NCI-H526 treated with DMSO at 0.1 percent for 48 hours (cell line): ENCODE results near the gene BSDC1.
A peak's percentile ranks its signal among the peaks of the same experiment; 100 is the strongest.
"Not testable (repeated sequence)": the region's sequence is repeated elsewhere in the genome, so short reads cannot be mapped to it uniquely, and the experiment has no call there.

ENCODE experiments used
- DNase-seq: peaks from one replicate; lab custom pipeline; 2025; lab: John Stamatoyannopoulos, UW

BSDC1 gene

DNA sequence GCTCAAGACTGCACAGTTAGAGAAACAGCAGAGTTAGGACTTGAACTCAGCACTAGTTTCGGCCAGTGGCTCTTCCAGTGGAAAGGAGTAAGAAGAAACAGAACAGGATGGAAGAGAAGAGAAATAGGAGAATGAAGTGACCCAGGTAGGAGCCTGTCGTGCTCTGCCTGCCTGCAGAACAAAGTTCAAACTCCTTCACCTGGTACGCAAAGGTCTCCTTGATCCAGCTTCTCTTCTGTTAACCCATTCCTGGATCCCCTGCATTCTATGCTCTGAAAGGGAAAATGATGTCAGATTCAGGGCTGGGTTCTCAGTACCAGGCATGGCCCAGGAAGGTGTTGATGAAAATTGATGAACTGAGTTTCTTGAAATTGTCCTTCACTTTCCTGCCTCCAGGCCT is 35.8 kb downstream of the BSDC1 start:
- DNase-seq, result no peak

GRCh38 chr1:32357614-32358013 is 36.6 kb downstream of the BSDC1 start:
- DNase-seq, result no peak

DNA sequence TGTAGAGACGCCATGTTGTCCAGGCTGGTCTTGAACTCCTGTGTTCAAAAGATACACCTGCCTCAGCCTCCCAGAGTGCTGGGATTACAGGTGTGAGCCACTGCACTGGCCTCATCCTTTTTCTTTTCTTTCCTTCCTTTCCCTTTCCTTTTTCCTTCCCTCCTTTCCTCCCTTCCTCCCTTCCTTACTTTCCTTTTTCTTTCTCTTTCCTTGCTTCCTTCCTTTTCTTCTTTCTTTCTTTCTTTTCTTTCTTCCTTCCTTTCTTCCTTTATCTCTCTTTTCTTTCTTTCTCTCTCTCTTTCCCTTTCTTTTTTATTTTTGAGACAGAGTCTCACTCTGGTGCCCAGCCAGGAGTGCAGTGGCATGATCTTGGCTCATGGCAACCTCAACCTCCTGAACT is 37.8 kb downstream of the BSDC1 start:
- DNase-seq, result no peak

DNA sequence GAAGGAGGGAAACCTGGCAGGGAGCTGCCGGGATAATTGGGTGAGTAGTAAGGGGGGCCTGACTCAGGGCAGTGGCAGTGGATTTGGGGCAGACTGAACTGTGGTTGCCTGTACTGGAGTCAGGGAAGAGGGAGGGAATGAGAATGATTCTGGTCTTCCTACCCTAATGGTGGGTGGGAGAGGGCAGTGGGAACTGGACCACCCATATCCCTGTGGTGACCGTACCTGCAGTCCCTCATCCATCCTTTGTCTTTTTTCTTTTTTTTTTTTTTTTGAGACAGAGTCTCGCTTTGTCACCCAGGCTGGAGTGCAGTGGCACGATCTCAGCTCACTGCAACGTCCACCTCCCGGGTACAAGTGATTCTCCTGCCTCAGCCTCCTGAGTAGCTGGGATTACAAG is 38.5 kb downstream of the BSDC1 start:
- not testable (repeated sequence) for DNase-seq

DNA sequence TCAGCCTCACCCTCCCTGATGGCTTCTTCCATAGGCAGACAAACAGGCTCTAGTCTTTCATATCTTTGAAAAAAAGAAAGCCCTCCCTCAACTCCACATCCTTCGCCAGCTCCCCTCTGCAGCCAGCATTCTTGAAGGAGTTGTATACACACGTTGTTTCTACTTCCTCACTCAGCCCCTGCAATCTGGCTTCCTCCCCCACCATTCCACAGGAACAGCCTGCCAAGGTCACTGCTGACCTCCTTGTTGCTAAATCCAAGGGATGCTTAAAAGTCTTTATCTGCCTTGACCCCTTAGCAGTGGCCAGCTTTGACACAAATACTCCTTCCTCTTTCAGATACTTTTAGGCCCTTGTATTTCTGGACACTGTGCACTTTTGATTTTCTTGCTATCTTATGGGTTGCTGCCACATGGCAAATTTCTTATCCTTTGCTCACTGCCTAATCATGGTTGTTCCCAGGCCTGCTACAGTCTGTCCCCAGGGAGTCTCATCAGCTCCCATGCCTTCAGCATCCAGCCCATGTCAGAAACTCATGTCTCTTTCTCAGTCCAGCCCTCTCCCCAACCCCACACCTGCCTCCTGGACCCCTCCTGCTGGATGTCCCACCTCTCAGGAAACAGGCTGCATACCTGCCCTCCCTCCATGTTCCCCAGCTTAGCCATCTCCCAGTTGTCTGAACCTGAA is 40.2 kb downstream of the BSDC1 start:
- no peak for DNase-seq

GRCh38 chr1:32353431-32353830 is 40.8 kb downstream of the BSDC1 start:
- DNase-seq, result no peak

- no peak for DNase-seq
Observed at GRCh38 chr1:32352831-32353383, 41.3 kb downstream of the BSDC1 start.

GRCh38 chr1:32352239-32352745 is 41.9 kb downstream of the BSDC1 start:
- no peak for DNase-seq

DNA sequence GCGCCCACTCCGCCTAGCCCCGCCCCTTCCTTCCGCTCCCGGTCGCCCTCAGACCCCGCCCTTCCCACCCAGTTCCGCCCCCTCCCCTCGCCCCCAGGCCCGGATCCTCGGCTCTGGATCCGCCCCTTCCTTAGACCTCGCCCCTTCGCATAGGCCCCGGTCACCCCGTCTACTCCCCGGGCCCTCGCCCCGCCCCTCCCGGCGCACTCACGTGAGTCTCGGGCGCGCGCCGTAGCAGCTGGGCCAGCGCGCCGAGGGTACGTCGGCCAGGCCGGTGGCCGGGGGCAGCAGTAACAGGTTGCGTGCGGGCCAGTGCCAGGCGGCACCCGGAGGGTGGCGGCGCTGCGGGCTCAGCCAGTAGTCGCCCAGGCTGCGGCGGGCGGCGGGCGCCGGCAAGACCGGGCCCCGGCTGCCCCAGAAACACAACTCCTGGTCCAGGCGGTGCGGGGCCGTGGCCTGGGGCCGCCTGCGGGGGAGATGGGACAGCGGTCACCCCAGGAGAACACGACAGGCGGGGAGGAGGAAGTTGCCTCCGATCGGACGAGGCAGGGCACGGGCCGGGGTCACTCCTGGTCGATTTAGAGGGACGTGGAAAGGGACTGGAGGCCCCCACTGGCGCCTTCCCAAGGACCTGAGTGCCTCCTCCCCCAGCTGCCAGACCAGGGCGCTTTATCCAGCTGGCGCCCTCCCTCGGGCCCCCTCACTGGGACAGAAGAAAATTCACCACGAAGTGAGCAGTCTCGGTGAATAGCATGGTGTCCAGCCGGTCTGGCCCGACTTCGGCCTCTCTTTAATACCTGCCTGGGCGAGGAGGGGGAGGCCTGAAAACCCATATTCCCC is 42.6 kb downstream of the BSDC1 start:
- DNase-seq, result peak; percentile 89

- peak; percentile 82 for DNase-seq
Observed at GRCh38 chr1:32350785-32351398, 43.3 kb downstream of the BSDC1 start.

GRCh38 chr1:32349211-32349708 is 45.0 kb downstream of the BSDC1 start:
- DNase-seq, result no peak

DNA sequence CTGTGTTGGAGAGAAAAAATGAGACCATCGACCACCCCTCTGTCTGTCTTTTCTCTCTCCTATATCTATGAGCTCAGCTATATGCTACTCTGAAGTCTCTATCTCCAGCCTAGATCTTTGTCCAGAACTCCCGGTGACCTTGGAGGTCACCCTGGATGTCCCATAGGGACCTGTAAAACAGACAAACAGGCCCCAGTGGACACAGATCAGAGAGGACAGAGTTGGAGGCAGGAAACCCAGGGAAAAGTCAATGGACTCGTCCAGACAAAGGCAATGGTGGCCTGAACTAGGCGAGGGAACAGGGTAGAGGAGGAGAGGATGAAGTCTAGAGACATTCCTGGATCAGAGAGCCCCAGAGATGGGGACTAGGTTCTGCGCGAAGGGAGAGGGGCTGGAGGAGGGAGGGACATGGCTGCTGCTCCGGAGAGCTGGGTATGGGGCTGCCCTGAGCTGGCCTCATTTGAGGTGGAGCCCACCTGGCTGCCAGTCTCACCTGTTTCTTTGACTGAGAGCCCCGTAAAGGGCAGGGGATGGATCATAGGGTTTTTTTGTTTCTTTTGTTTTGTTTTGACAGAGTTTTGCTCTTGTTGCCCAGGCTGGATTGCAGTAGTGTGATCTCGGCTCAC is 47.6 kb downstream of the BSDC1 start:
- DNase-seq, result no peak

- no peak for DNase-seq
Observed at GRCh38 chr1:32345289-32345827, 48.9 kb downstream of the BSDC1 start.

DNA sequence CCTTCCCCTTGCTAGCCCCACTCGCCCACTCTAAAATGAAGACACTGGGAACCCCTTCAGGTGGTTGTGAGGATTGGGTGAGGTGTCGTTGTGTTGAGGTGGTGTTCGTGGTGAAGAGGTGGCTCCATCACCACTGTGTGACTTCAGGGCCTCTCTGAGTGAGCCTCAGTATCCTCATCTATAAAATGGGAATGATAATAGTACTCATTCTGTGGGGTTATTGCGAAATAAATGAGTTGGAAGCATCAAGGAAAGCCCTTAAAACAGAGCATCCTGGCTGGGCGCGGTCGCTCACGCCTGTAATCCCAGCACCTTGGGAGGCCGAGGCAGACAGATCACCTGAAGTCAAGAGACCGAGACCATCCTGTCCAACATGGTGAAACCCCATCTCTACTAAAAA is 51.5 kb downstream of the BSDC1 start:
- no peak for DNase-seq

DNA sequence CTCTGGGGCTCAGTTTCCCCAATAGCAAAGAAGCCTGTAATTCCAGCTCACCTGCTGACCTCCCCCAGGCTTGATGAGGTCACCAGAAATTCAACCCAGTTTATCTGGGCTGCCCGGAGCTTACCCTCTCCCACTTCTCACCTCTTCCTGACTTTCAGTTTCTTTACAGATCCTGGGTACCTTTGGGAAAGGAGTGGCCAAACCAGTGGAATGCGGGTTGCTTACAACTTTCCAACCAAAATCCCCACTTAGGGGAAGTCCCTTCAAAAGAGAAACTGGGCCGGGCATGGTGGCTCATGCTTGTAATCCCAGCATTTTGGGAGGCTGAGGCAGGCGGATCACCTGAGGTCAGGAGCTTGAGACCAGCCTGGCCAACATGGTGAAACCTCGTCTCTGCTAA is 52.3 kb downstream of the BSDC1 start:
- no peak for DNase-seq

GRCh38 chr1:32341186-32341757 is 53.0 kb downstream of the BSDC1 start:
- no peak for DNase-seq

DNA sequence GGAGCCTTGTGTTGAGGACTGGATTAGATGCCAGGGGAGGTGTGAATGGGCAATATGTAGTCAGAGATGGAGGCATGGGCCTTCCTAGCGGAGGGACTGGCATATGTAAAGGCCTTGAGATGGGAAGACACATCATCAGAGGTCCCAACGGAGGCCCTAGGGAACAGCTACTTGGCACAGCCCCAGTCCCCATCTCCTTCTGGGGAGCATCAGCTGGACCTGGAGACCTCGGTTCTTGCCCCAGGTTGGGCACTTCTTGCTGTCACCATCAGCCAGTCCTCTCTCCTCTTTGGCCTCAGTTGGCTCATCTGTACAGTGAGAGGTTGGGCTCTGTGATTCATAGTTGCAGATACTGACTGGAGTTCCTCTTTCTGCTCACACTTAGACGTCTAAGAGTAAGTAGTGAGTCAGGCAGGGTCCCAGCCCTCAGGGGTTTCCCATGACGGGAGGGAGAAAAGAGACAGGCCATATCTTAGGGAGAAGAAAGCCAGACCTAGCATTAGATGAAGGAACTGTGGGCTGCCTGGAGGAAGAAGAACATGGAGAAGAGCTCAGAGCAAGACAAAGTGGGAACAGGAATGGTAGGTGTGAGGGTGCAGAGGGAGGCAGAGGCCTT is 54.8 kb downstream of the BSDC1 start:
- DNase-seq, result no peak

GRCh38 chr1:32338637-32339145 is 55.5 kb downstream of the BSDC1 start:
- DNase-seq, result no peak

DNA sequence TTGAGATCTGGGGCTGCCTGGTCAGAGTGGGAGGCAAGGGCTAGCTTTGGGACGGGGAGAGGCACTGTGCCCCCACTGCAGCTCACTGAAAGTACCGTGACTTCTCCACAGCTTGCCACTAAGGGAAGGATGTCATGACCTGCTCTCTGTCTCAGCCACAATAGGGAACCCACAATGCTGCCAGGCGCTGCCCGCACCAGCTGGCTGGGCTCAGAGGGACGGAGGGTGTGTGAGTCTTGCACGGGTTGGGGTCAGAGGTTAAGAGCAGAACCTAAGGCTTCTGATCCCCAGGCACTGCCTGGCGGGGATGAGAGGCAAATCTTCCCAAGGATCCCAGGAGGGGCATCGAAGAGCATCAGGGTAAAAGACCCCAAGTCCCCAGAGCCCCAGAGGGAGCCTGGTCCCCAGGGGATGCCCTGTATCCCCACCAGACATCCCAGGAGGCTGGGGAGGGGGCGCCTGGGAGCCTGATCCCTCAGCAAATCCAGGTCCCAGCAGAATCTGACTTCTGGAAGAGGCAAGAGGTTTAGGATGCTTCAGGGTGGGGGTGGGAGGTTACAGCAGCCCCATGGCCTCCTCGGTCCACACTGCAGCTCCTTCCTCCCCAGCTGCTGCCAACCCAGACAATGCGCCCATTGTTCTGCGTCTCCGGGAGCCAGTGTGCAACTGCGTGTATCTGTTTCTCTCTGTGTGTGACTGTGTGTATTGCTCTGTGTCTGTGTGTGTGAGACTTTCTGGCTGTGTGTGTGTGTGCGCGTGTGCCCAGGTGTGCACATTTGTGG is 56.2 kb downstream of the BSDC1 start:
- peak; percentile 91 for DNase-seq
